Duodenal mucosa (tissue), 2 donors: Measurements from ENCODE around the gene NPC1L1.
A peak's percentile ranks its signal among the peaks of the same experiment; 100 is the strongest.

Experiments used
- H3K27ac ChIP-seq: one replicate; pipeline ENCODE4 v1.7.0; 2013; ENCODE audit warnings: low read depth, low read length
- H3K27me3 ChIP-seq, 2 donors: one replicate each; pipeline ENCODE4 v1.7.0; 2013; ENCODE audit warnings: low read length in 2 of 2, control low read depth in 1 of 2; ENCODE audit not compliant: insufficient read depth in 2 of 2, control insufficient read depth in 1 of 2
- H3K36me3 ChIP-seq, 2 donors: one replicate each; pipeline ENCODE4 v1.7.0; 2013; ENCODE audit warnings: low read length in 2 of 2, control low read depth in 1 of 2; ENCODE audit not compliant: insufficient read depth in 2 of 2, control insufficient read depth in 1 of 2
- H3K4me1 ChIP-seq, 2 donors: one replicate each; pipeline ENCODE4 v1.7.0; 2013; ENCODE audit warnings: low read length in 2 of 2, control low read depth in 1 of 2; ENCODE audit not compliant: insufficient read depth in 2 of 2, control insufficient read depth in 1 of 2
- H3K4me3 ChIP-seq, 2 donors: one replicate each; pipeline ENCODE4 v1.7.0; 2013; ENCODE audit warnings: low read length in 2 of 2, low read depth in 1 of 2
- H3K9ac ChIP-seq, 2 donors: one replicate each; pipeline ENCODE4 v1.7.0; 2013; ENCODE audit warnings: low read length in 2 of 2, low read depth in 1 of 2
- H3K9me3 ChIP-seq, 2 donors: one replicate each; pipeline ENCODE4 v1.7.0; 2013; ENCODE audit warnings: low read length in 2 of 2, control low read depth in 1 of 2; ENCODE audit not compliant: control insufficient read depth in 1 of 2

Gene NPC1L1

DNA sequence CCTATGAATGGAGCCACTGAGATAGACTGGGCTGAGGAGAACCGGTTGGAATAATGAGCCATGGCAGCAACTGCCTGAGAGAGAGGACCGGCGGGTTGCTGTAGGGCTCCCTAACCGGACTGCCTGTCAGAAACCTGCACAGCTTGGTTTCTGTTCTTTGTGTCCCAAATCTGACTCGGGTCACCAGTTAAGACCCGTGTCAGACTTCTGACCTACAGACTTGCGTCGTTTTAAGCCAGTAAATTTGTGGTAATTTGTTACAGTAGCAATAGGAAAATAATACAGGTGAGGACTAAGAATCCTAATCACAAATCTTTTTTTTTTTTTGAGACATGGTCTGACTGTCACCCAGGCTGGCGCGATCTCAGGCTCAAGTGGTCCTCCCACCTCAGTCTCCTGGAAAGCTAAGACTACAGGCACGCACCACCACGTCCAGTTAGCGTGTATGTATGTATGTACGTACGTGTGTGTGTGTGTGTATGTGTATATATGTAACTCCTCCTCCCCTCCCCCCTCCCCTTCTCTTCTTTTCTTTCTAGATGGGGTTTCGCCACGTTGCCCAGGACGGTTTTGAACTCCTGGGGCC, 33.2 kb upstream of the NPC1L1 start:
- Histone ChIP-seq H3K4me3 (peak overlapping the region; percentile 95 to 99), H3K27me3 (no peaks in the 10 kb centered on the region), H3K36me3 (peaks cover 37 to 60% of the 10 kb centered on the region in 2 donors), H3K9me3 (no peaks in the 10 kb centered on the region), H3K27ac (peak overlapping the region; percentile 80), H3K4me1 (peaks cover 24 to 38% of the 10 kb centered on the region in 2 donors), H3K9ac (peak overlapping the region; percentile 89 to 92)

DNA sequence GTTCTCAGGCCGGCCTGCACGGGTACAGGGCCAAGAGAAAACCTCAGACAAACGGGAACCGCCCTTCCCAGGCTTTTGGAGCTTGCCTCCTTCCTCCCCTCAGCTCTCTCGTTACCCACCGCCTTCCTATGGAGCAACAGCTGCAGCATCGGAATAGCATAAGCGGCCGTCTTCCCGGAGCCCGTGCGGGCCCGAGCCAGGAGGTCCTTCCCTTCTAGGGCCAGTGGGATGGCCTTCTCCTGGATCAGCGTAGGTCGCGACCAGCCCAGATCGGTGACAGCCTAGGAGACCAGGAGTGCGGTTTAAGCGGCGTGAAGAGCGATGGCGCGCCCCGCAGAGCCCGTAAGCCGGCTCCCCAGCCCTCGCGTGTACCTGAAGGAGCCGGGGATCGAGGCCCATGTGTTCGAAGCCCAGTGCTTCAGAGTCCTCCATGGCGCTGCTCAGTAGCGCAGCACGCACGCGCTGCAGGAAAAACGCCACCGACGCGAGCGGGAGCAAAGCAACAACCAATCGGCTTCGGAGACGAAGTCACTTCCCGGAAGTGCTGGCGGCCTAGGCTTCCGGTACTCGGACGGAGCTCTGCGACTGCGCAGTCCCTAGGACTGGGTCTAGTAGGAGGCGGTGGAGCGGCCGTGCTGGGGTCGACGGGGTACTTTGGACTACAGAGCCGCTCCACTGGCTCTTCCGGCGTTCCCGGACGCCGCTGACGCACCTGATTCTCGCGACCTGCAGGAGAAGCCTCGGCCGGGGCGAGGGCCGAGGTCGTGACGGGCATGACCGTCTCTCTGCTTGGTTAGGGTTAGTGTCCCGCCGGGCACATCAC, 32.5 kb upstream of the NPC1L1 start, which contains the start of gene DDX56:
DDX56 (minus strand) TSS at position 445 of the 823 bp plus-strand sequence; CDS start at position 432, 13 bp downstream.
- Histone ChIP-seq H3K27ac (peak within 1 kb of the TSS; percentile 80), H3K9ac (peak within 1 kb of the TSS; percentile 89 to 92), H3K4me1 (peaks cover 24 to 31% of the 10 kb centered on the region in 2 donors), H3K27me3 (no peaks in the 10 kb centered on the region), H3K9me3 (no peaks in the 10 kb centered on the region), H3K4me3 (peak within 1 kb of the TSS; percentile 95 to 99), H3K36me3 (peaks cover 38 to 60% of the 10 kb centered on the region in 2 donors)

DNA sequence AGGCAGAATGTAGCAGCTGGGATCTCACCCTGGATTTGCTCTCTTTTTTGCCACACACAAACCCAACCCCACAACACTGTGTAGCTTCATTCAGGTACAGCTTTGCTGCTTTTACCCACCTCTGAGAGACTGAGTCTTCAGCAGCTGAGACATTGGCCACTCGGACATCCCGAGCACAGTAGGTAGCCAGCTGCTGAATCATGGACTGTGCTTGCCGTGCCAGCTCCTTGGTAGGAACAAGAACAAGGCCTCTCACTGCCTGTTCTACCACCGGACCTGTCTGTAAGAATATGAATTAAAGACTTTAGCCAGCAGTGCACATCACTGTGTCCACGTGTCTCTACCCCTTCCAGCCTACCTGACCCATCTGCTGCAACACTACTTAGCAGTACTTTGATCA, 31.6 kb upstream of the NPC1L1 start:
- Histone ChIP-seq H3K9me3 (no peaks in the 10 kb centered on the region), H3K9ac (peak overlapping the region; percentile 89 to 92), H3K27me3 (no peaks in the 10 kb centered on the region), H3K4me1 (peaks cover 27 to 31% of the 10 kb centered on the region in 2 donors), H3K4me3 (peak overlapping the region; percentile 95 to 99), H3K27ac (no peak overlapping the region), H3K36me3 (peaks cover 47 to 61% of the 10 kb centered on the region in 2 donors)

DNA sequence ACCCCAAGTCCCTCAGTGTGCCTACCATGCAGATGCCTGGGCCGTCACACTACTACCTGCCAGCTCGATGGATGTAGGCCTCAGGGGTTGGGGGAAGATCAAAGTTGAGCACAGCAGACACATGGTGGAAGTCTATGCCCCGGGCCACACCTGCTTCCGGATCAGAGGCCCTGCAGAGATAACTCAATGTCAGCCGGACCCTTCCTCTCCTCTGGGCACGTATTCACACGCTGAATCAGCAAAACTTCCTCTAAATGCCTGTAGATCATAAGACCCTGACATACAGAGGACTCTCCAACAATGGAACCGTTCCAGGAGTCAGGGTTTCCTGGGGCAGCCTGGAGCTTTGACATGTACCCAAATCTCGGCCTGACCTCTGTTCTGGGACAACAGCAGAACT, 28.8 kb upstream of the NPC1L1 start:
- Histone ChIP-seq H3K9me3 (no peaks in the 10 kb centered on the region), H3K4me1 (peaks cover 23 to 42% of the 10 kb centered on the region in 2 donors), H3K36me3 (peaks cover 51 to 73% of the 10 kb centered on the region in 2 donors), H3K4me3 (no peak overlapping the region), H3K27ac (no peak overlapping the region), H3K9ac (no peak overlapping the region), H3K27me3 (no peaks in the 10 kb centered on the region)

DNA sequence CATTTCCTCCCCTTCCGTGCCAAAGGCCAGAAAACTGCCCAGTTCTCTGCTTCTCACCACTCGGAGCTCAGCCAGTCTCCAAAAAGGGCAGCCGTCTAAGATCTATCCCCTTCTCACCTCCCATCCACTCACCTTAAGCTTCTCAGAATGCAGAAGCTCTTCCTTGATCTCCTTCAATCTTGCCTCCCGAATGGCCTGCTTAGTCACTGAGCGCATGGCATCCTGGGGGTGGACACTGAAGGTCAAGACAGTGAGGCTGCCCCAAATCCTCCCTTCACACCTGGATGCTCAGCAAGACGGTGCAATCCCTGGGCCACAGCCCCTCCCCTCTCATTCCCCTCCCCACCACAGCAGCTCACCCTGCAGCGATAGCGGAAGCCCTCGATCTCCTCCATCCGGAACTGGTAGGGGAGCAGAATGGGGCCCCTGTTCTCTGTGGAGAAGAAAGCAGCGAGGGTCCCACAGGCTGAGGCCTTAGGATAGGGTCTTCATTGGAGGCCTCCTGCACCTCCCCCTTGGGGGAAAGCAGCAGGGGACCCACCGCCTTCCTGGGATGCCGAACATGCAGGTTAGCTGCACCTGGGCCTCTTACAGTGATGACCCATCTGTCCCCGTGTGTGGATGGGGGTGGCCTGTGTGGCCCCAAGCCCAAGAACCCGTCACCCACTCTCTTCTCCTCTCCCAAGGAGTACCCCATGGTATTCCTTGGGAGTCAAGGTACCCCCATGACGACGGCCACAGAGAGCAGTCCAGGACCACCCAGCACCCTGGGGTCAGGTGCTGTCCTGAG, 27.8 kb upstream of the NPC1L1 start:
- no peak overlapping the region for H3K9ac ChIP-seq
- H3K27me3 ChIP-seq, result no peaks in the 10 kb centered on the region
- H3K36me3 ChIP-seq, result peaks cover 61 to 83% of the 10 kb centered on the region in 2 donors
- peaks cover 16 to 34% of the 10 kb centered on the region in 2 donors for H3K4me1 ChIP-seq
- H3K9me3 ChIP-seq, result no peaks in the 10 kb centered on the region
- H3K27ac ChIP-seq, result no peak overlapping the region
- H3K4me3 ChIP-seq, result no peak overlapping the region

DNA sequence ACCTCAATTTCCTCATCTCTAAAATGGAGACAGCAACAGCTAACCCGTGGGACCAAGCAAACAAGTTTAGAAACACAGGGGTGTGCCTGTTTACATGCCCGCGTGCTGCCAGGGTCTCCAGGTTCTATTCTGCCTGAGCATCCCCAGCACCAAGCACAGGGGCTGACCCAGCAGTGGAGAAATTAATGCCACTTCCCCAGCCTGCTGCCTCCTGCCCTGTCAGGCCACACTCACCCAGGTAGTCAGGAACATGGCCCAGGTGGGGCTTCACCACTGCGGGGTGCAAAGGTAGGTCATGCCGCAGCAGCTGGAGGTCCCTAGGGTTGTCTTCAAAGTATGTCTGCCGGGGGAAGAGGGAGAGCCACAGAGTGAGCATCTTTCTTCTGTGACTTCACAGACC, 26.8 kb upstream of the NPC1L1 start:
- Histone ChIP-seq H3K36me3 (peaks cover 61 to 86% of the 10 kb centered on the region in 2 donors), H3K4me3 (no peak overlapping the region)

DNA sequence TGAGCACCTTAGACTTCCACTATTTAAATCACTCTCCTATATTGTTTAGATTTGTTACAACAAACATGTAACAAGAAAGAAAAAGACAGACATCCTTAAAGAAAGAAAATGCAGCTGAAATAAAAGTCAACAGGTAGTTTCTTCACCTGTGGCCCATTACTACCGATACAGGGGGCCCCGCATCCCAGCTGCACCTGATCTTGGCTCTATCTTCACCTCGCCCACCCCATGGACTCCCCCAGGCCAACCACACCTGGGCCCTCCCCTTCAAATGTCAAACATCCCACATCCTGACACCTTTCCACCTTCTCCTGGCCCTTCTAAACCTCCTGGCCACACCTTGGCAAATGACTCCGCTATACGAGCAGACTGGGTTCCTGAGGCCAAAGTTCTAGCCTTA, 25.6 kb upstream of the NPC1L1 start:
- Histone ChIP-seq H3K27me3 (no peaks in the 10 kb centered on the region), H3K9me3 (no peaks in the 10 kb centered on the region), H3K27ac (no peak overlapping the region), H3K4me1 (peaks cover 20 to 26% of the 10 kb centered on the region in 2 donors), H3K36me3 (peaks cover 54 to 74% of the 10 kb centered on the region in 2 donors), H3K9ac (no peak overlapping the region), H3K4me3 (no peak overlapping the region)

More for the DNA sequence above, 26.8 kb upstream of the NPC1L1 start:
- no peak overlapping the region for H3K9ac ChIP-seq
- H3K27ac ChIP-seq, result no peak overlapping the region
- peaks cover 20 to 32% of the 10 kb centered on the region in 2 donors for H3K4me1 ChIP-seq
- no peaks in the 10 kb centered on the region for H3K27me3 ChIP-seq
- no peaks in the 10 kb centered on the region for H3K9me3 ChIP-seq

DNA sequence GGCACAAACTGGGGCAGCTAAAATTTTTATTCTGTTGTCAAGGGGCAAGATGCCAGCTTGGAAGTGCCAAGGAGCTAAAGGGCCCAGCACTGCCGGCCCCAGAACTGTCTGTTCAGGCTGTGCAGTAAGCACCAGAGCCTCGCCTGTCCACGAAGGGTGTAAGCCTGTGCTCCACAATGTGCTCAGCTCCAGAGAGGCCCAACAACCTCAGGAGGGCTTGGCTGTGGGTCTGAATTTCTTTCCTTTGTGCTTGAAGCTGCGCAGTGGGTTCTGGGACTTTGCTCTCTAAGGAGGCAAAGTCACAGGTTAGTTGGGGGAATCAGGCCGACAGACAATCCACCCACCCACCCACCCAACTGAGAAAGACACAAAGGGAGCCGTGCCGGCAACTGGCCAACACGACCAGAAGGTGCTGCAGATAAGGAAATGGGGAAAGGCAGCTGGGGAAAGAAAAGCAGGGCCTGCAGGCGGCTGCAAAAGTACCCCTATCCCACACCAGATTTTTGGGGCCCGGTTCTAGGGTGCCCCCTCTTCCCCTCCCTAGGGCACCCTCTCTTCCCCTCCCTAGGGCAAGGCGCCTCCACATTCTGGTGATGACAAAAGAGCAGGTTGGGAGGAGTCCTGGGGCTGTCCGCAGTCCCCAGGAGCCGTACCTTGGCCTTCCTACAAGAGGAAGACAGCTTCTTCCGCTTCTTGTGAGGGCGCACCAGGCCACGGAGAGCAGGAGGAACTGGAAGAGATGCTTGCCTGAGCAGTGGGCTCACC, 24.8 kb upstream of the NPC1L1 start:
- Histone ChIP-seq H3K9me3 (no peaks in the 10 kb centered on the region), H3K27me3 (no peaks in the 10 kb centered on the region), H3K4me1 (peaks cover 26 to 31% of the 10 kb centered on the region in 2 donors), H3K36me3 (peaks cover 48 to 67% of the 10 kb centered on the region in 2 donors), H3K27ac (no peak overlapping the region), H3K4me3 (no peak overlapping the region), H3K9ac (no peak overlapping the region)

DNA sequence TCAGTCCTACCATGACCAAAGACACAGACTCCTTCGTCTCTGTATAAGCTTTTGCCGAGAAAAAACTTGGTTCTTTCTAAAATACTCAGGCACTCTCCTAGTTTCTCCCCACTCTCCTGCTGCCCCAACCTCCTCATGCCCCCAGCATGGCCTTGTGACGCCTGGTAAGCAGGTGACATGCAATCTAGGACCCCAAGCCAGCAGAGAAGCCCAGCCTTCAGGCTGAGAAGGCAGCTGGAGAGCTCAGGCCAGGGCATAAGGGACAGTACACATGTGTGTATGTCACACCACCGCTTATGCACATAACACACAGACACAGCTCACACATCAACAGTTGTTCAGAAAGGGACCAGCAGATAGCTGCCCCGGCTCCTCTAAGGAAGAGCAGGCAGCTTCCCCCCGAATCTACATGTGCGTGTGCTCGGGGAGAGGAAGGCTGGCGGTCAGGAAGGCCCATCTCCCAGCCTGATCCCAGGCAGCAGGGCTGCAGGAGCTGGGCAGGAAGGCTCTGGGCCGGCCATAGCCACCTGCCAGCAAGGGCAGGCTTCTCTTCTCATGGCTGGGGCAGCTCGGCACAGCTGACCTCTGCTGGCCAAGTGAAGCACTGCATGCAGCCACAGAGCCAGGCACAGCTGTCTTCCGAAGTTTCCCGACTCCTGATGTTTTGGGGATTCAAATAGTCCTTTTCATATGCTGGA, 24.1 kb upstream of the NPC1L1 start:
- peak overlapping the region in 1 of 2 donors; percentile 26 for H3K9ac ChIP-seq
- H3K4me3 ChIP-seq, result no peak overlapping the region
- H3K4me1 ChIP-seq, result peaks cover 26 to 31% of the 10 kb centered on the region in 2 donors
- no peaks in the 10 kb centered on the region for H3K9me3 ChIP-seq
- no peak overlapping the region for H3K27ac ChIP-seq
- H3K36me3 ChIP-seq, result peaks cover 42 to 59% of the 10 kb centered on the region in 2 donors
- no peaks in the 10 kb centered on the region for H3K27me3 ChIP-seq
